GM21528 (cell line): ENCODE data around the gene VNN1.
"Not testable (repeated sequence)": the region's sequence is repeated elsewhere in the genome, so short reads cannot be mapped to it uniquely, and the experiment has no call there.

Source experiments
- ATAC-seq: cut with Tn5 transposase; IDR thresholded peaks from one replicate; pipeline ENCODE4 v1.9.1; 2021; ENCODE audit warnings: mild to moderate bottlenecking, moderate library complexity; ENCODE audit not compliant: unreplicated experiment, low FRiP score

VNN1 gene

DNA sequence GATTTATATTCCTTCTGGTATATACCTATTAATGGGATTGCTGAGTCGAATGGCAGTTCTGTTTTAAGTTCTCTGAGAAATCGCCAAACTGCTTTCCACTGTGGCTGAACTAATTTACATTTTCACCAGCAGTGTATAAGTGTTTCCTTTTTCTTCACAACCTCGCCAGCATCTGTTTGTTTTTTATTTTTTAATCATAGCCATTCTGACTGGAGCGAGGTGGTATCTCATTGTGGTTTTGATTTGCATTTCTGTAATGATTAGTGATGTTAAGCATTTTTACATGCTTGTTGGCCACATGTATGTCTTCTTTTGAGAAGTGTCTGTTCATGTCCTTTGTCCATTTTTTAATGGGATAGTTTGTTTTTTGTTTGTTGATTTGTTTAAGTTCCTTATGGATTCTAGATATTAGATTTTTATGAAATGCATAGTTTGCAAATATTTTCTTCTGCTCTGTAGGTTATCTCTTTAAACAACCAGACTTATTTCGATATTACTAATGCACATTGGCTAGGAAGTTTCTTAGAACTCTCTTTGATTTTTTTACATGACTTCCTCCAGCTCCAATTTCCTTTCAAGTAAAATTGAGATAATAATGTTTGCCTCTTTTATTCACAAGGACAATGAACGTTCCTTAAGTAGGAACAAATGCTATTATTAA, 12.2 kb upstream of the VNN1 start:
- ATAC-seq, result peak; percentile 82

GRCh38 chr6:132725471-132725870, 11.6 kb upstream of the VNN1 start:
- ATAC-seq, result no peak

- no peak for ATAC-seq
Observed at GRCh38 chr6:132719736-132720448, 6.0 kb upstream of the VNN1 start.

DNA sequence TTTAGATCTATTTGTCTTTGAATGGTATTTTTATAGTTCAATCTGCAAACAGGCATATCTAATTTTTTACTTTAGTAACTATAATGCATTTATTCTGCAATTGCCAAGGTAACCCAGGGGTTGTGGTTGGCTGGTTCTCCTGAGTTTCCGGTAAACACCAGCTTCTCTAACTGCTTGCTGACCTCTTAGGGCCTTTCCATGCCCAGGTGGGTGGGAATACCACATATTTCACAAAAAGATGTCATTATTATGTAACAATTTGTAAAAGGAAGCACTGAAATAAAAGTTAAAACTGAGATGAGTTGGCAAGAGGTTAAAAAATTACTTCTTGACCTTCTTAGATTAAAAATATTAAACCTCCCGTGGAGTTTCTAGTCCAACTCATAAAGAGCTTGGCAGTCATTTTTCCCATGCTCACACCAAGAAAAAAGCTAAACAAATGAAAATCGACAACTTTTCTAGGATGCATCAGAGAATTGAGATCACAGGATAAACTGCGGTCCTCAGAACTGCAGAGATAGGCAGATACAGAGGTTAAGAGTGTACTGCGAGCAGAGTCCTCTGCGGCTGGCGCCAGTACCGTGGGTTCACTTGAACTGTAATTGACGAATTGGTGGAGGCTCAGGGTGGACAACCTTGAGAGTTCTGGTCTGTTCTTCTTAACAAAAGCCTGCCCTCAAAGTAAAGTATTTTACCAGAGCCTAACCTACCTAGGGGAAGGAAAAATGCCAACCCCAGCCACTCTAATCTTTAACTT, 2.2 kb upstream of the VNN1 start:
- ATAC-seq, result no peak

- ATAC-seq, result no peak
Observed at GRCh38 chr6:132715204-132715603, 1.3 kb upstream of the VNN1 start.

- no peak for ATAC-seq
Observed at GRCh38 chr6:132714160-132714559, 305 bp upstream of the VNN1 start.

DNA sequence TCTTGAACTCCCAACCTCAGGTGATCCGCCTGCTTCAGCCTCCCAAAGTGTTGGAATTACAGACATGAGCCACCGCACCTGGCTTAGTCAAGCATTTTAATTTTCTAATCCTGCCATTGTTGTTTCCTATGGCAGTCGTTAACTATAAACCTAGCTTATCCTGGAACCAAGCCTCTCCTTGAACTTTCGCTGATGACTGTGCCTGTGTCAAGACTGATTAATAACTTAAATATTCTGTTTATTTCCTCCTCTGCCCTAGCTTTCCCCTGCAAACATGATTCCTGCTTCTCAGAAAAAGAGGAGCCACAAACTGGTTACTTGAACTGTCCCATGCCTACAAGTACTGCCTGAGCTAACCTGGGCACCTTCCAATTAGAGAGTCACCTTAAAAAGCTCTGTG, 1.5 kb downstream of the VNN1 start:
- ATAC-seq, result no peak

DNA sequence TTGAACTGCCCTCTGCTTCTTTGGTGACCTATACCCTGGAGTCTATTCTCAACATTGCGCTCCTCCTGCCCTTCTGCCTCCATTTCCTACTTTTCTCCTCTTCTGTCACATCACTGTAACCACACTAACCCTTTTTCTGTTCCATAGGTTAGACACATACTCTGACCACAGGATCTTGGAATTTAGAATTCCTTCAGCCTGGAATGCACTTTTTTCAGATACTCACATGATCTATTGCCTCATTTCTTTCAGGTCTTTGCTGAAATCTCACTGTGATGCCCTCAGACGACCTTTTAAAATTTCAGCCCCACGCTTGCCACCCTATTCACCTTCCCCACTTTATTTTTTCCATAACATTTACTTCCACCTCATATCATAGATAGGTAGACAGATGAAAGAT, 5.1 kb downstream of the VNN1 start:
- ATAC-seq, result no peak

DNA sequence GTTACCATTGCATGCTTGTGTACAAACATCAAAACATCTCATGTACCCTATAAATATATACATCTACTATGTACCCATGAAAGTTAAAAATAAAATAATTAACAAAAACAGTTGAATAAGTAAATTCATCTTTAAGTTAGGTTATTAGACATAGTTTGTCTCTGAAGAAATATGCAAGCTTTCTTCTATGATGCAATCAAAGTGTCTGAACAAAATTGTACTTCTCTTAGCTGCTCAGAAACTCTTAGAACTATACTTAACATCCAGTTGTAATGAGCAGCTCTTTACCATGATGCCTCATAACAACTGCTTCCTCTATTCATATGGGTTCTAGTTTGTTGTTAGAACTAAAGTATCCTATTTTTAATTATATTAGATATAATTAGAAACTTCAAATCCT, 5.9 kb downstream of the VNN1 start:
- no peak for ATAC-seq

GRCh38 chr6:132706756-132707155, 7.1 kb downstream of the VNN1 start:
- ATAC-seq, result not testable (repeated sequence)

DNA sequence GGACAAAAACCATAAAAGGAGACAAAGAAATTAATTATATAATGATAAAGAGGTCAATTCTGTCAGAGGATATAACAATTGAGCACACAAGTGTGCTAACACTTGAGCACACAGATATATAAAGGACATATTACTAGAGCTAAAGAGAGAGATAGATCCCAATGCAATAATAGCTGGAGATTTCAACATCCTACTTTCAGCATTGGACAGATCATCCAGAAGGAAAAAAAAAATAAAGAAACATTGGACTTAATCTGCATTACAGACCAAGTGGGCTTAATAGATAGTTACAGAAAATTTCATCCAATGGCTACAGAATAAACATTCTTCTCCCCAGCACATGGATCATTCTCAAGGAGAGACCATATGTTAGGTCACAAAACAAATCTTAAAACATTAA, 9.9 kb downstream of the VNN1 start:
- ATAC-seq, result no peak

DNA sequence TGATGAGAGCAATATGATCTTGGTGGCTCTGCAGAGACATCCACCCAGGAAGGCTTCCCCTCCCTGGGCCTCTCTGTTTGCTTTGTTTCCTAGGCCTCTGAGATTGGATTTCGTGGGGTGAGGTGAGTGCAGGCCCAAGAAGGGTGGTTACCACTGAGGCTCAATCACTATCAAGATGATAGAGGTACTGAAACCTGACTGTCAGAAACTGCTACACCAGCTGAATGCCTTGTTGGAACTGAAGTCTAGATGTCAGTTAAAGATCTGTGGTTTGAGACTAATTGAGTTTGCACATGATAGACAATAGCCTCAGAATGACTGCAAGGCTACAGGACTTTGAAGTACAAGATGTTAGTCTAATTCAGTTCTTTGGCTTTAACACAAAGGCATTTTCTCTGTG, 15.2 kb downstream of the VNN1 start:
- no peak for ATAC-seq

DNA sequence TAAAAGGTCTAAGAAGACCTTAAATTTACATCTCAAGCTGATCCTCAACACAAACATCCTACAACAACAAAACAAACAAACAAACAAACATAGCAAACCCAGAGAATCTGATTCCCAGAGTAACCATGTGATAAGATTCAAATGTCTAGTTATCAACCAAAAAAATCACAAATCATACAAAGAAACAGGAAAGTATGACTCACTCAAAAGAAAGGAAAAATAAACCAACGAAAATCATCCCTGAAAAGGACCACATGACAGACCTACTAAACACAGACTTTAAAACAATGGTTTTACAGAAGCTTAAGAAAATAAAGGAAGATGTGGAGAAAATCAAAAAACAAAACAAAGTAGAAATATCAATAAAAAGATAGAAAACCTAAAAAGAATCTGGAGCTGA, 18.1 kb downstream of the VNN1 start:
- no peak for ATAC-seq

DNA sequence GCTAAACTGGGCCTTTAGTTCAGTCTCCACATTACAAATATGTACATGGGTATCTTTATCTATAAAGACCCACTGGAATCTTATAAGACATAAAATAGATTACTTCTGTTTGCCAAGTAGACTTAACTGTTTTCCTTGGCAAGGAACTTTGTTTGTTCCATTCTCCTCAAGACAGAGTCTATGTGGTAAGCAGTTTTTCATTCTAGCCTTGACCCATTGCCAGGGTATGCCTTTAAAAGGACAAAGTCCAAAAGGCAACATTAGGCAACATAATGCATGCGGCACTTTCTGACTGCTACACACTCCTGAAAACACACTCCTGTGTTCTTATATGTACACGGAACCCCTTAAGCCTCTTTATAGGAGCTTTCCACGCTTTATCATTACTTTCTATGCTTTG, 20.4 kb downstream of the VNN1 start:
- ATAC-seq, result no peak

DNA sequence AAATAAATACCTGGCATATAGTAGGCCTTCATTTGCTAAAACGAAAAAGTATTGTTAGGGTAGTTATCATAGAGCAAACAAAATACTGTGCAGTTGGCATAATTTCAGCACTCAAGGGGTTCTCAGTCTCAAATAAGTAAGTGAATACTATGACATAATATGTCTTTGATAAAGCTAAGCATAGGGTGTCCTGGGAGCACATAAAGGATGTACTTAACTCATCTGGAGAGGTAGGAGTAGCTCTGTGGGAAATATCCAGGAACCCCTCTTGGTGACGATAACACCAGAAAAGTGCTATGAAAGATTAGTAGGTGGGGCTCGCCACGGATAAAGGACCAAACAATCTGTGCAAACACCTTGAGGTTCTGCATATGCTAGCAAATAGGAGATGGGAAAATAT, 23.2 kb downstream of the VNN1 start:
- ATAC-seq, result no peak

DNA sequence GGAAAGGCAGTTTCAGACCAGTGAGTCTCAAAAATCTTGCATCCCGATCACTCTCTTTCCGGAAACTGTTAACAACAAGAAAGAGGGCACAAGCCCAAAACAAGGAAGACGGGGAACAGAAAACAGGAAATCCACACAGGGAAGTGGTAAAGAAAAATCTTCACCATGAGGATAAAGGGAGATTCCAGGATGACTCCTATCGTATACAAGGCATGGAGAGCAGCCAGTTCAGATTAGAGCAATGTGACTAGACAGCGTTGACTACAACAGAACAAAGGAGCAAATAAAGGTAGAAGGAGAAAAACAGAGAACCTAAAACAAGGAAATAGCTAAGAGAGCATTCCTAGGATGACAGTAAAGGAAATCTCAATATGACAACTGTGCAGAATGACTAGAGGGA, 26.5 kb downstream of the VNN1 start:
- no peak for ATAC-seq

- no peak for ATAC-seq
Observed at GRCh38 chr6:132686531-132686930, 27.3 kb downstream of the VNN1 start.

GRCh38 chr6:132685009-132685408, 28.8 kb downstream of the VNN1 start:
- ATAC-seq, result no peak

GRCh38 chr6:132684272-132684671, 29.6 kb downstream of the VNN1 start:
- no peak for ATAC-seq

- ATAC-seq, result no peak
Observed at GRCh38 chr6:132683543-132683942, 30.3 kb downstream of the VNN1 start.

DNA sequence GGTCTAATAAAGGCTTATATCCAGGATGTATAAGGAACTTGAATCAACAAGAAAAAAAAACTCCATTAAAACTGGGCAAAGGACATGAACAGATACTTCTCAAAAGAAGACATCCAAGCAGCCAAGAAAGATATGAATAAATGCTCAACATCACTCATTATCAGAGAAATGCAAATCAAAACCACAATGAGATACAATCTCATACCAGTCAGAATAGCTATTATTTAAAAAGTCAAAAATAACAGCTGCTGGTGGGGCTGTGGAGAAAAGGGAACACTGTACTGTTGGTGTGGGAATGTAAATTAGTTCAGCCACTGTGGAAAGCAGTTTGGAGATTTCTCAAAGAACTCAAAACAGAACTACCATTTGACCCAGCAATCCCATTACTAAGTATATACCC, 34.8 kb downstream of the VNN1 start:
- not testable (repeated sequence) for ATAC-seq

DNA sequence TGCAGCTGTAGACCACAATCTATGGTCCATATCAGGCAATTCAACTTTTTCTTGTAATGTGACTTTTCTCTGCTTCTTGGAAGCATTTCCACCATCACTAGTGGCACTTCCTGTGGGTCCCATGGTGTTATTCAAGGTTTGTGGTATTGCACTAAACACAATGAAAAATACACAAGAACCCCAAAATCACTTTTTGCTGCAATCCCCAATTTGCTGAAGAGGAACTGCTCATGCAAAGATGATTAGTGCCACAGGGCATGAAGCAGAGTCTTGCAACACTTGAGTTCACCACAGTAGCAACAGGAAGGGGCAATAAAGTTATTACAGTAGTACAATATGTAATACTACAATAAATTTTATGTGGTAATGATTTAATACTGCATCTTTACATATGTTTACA, 38.1 kb downstream of the VNN1 start:
- no peak for ATAC-seq
